ENCODE measurements around the gene GSTA5.

Gene GSTA5

DNA sequence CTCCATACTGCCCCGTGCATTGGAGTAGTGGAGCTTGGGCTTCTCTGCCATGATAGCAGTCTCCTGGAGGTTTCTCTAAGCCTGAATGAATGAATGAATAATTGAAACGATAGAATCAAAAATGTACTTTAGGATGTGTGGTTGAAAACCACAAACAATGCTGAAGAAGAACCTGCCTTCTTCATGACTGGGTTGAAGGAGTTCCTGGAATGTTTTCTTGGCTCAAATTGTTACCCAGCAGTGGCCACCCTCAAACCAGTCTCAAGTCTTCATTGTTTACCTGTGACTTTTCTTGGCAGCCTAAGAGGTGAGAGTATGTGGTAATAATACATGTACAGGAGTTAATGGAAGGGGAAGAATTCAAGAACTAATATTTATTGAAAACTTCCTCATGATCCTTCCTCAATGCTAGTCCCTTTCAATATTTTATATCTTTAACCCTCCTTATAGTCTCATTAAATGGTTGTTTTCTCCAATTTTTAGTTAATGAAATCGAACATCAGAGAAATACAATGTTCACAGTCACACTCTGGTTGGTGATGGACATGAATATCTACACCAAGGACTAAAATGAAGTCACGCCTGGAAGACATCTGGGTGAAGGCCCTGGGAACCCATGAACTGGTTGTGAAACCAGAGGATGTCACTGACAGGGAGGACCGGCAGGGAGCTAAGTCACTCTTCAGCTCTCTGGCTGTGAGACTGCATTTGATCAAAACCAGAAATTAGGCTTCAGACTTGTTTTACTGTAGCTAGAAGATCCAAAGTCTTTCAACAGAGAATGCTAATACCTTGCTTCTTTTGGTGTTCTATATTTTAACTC lies at the start of gene GSTA5:
TSS of gene GSTA5 (minus strand) at position 51 of the 823 bp plus-strand sequence.
- TF ChIP-seq CSDC2 (CRISPR knock-in tag; IDR thresholded peaks at IDR 0.05): no peak
- TF ChIP-seq GLIS3 (CRISPR knock-in tag; IDR thresholded peaks at IDR 0.05): no peak
- no peak for TF ChIP-seq ISL1 (CRISPR knock-in tag; IDR thresholded peaks at IDR 0.05)
- TF ChIP-seq, protein P1, sequence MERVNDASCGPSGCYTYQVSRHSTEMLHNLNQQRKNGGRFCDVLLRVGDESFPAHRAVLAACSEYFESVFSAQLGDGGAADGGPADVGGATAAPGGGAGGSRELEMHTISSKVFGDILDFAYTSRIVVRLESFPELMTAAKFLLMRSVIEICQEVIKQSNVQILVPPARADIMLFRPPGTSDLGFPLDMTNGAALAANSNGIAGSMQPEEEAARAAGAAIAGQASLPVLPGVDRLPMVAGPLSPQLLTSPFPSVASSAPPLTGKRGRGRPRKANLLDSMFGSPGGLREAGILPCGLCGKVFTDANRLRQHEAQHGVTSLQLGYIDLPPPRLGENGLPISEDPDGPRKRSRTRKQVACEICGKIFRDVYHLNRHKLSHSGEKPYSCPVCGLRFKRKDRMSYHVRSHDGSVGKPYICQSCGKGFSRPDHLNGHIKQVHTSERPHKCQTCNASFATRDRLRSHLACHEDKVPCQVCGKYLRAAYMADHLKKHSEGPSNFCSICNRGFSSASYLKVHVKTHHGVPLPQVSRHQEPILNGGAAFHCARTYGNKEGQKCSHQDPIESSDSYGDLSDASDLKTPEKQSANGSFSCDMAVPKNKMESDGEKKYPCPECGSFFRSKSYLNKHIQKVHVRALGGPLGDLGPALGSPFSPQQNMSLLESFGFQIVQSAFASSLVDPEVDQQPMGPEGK (CRISPR knock-in tag; IDR thresholded peaks at IDR 0.05; ENCODE audit: borderline replicate concordance): no peak
- TF ChIP-seq RARB (CRISPR knock-in tag; IDR thresholded peaks at IDR 0.05): no peak
- no peak for TF ChIP-seq ZNF565 (CRISPR knock-in tag; conservative IDR thresholded peaks at IDR 0.05; ENCODE audit: low read depth)
- no peak for TF ChIP-seq ZC3H10 (CRISPR knock-in tag; IDR thresholded peaks at IDR 0.05)
- TF ChIP-seq, protein P2, sequence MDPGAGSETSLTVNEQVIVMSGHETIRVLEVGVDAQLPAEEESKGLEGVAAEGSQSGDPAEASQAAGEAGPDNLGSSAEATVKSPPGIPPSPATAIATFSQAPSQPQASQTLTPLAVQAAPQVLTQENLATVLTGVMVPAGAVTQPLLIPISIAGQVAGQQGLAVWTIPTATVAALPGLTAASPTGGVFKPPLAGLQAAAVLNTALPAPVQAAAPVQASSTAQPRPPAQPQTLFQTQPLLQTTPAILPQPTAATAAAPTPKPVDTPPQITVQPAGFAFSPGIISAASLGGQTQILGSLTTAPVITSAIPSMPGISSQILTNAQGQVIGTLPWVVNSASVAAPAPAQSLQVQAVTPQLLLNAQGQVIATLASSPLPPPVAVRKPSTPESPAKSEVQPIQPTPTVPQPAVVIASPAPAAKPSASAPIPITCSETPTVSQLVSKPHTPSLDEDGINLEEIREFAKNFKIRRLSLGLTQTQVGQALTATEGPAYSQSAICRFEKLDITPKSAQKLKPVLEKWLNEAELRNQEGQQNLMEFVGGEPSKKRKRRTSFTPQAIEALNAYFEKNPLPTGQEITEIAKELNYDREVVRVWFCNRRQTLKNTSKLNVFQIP (CRISPR knock-in tag; IDR thresholded peaks at IDR 0.05; ENCODE audit: borderline replicate concordance, low read depth): no peak
- TF ChIP-seq BACH2 (CRISPR knock-in tag; IDR thresholded peaks at IDR 0.05; ENCODE audit: borderline replicate concordance): no peak
- TF ChIP-seq, protein P3, sequence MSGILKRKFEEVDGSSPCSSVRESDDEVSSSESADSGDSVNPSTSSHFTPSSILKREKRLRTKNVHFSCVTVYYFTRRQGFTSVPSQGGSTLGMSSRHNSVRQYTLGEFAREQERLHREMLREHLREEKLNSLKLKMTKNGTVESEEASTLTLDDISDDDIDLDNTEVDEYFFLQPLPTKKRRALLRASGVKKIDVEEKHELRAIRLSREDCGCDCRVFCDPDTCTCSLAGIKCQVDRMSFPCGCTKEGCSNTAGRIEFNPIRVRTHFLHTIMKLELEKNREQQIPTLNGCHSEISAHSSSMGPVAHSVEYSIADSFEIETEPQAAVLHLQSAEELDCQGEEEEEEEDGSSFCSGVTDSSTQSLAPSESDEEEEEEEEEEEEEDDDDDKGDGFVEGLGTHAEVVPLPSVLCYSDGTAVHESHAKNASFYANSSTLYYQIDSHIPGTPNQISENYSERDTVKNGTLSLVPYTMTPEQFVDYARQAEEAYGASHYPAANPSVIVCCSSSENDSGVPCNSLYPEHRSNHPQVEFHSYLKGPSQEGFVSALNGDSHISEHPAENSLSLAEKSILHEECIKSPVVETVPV (CRISPR knock-in tag; IDR thresholded peaks at IDR 0.05): no peak
- TF ChIP-seq, protein P4, sequence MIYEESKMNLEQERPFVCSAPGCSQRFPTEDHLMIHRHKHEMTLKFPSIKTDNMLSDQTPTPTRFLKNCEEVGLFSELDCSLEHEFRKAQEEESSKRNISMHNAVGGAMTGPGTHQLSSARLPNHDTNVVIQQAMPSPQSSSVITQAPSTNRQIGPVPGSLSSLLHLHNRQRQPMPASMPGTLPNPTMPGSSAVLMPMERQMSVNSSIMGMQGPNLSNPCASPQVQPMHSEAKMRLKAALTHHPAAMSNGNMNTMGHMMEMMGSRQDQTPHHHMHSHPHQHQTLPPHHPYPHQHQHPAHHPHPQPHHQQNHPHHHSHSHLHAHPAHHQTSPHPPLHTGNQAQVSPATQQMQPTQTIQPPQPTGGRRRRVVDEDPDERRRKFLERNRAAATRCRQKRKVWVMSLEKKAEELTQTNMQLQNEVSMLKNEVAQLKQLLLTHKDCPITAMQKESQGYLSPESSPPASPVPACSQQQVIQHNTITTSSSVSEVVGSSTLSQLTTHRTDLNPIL (CRISPR knock-in tag; IDR thresholded peaks at IDR 0.05; ENCODE audit: low read depth): no peak
- no peak for TF ChIP-seq ARNTL (CRISPR knock-in tag; IDR thresholded peaks at IDR 0.05; ENCODE audit: borderline replicate concordance, low read depth)
- no peak for TF ChIP-seq ZNF8 (CRISPR knock-in tag; IDR thresholded peaks at IDR 0.05)
- no peak for TF ChIP-seq ZNF70 (CRISPR knock-in tag; IDR thresholded peaks at IDR 0.05)
- no peak for TF ChIP-seq OSR1 (CRISPR knock-in tag; IDR thresholded peaks at IDR 0.05)
- no peak for ATAC-seq

DNA sequence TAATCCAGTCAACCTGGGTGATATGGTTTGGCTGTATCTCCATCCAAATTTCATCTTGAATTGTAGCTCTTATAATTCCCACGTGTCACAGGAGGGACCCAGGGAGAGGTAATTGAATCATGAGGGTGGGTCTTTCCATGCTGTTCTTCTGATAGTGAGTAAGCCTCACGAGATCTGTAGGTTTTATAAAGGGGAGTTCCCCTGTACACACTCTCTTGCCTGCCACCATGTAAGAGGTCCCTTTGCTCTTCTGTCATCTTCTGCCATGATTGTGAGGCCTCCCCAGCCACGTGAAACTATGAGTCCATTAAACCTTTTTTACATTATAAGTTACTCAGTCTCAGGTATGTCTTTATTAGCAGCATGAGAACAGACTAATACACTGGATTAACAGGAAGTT lies 49.4 kb upstream of the GSTA5 start:
- TF ChIP-seq, protein P3 (CRISPR knock-in tag; IDR thresholded peaks at IDR 0.05): no peak
- no peak for ATAC-seq

DNA sequence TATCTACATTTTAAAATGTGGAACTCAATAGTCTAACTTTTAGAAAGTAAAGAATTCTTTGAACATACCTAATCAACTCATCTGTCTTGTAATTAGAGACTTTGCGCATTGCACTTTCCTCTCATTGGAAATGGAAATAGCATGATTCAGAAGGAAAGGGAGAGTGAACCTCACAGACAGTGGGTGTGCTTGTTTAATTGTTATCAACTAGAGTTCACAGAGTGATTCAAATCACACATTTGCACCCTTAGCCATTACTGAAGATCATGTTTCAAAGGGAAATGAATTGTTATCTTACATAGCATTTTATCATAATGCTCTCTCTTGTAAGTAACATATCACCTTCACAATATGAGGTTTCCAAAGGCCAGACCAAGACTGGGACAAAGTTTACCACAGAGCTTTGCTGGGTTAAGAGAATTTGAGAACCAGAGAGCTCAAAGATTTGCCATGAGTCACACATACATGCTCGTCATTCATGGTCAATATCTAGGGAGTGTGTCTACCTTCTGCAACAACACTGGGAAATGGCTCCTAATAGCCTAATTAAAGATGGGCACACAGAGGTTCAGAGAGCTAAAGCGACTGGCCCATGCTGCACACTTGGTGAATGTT lies 47.4 kb upstream of the GSTA5 start:
- no peak for ATAC-seq
- no peak for TF ChIP-seq ESRRG (CRISPR knock-in tag; IDR thresholded peaks at IDR 0.05)
- no peak for TF ChIP-seq ZNF565 (CRISPR knock-in tag; conservative IDR thresholded peaks at IDR 0.05; ENCODE audit: low read depth)
- no peak for TF ChIP-seq ISL1 (CRISPR knock-in tag; IDR thresholded peaks at IDR 0.05)
- TF ChIP-seq ARNTL (CRISPR knock-in tag; IDR thresholded peaks at IDR 0.05; ENCODE audit: borderline replicate concordance, low read depth): no peak
- no peak for TF ChIP-seq RARB (CRISPR knock-in tag; IDR thresholded peaks at IDR 0.05)
- no peak for TF ChIP-seq SNAI2 (CRISPR knock-in tag; IDR thresholded peaks at IDR 0.05)
- TF ChIP-seq, protein P5, sequence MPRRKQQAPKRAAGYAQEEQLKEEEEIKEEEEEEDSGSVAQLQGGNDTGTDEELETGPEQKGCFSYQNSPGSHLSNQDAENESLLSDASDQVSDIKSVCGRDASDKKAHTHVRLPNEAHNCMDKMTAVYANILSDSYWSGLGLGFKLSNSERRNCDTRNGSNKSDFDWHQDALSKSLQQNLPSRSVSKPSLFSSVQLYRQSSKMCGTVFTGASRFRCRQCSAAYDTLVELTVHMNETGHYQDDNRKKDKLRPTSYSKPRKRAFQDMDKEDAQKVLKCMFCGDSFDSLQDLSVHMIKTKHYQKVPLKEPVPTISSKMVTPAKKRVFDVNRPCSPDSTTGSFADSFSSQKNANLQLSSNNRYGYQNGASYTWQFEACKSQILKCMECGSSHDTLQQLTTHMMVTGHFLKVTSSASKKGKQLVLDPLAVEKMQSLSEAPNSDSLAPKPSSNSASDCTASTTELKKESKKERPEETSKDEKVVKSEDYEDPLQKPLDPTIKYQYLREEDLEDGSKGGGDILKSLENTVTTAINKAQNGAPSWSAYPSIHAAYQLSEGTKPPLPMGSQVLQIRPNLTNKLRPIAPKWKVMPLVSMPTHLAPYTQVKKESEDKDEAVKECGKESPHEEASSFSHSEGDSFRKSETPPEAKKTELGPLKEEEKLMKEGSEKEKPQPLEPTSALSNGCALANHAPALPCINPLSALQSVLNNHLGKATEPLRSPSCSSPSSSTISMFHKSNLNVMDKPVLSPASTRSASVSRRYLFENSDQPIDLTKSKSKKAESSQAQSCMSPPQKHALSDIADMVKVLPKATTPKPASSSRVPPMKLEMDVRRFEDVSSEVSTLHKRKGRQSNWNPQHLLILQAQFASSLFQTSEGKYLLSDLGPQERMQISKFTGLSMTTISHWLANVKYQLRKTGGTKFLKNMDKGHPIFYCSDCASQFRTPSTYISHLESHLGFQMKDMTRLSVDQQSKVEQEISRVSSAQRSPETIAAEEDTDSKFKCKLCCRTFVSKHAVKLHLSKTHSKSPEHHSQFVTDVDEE (CRISPR knock-in tag; IDR thresholded peaks at IDR 0.05): no peak
- TF ChIP-seq ZFP30 (CRISPR knock-in tag; IDR thresholded peaks at IDR 0.05): no peak
- no peak for TF ChIP-seq GLIS3 (CRISPR knock-in tag; IDR thresholded peaks at IDR 0.05)
- no peak for TF ChIP-seq ZC3H10 (CRISPR knock-in tag; IDR thresholded peaks at IDR 0.05)
- TF ChIP-seq ZFP3 (CRISPR knock-in tag; IDR thresholded peaks at IDR 0.05): no peak
- TF ChIP-seq, protein P3 (CRISPR knock-in tag; IDR thresholded peaks at IDR 0.05): no peak

Measured in SK-N-SH treated with all-trans-retinoic acid at 6 μM for 48 hours (cell line).